ENCODE data around the gene LMF1. TPM values are rescaled to one million over a fixed set of nuclear protein-coding genes. Genes with fewer than 3 reads are reported as not detected.

The LMF1 gene
- total RNA-seq, 1 experiment from 2014 or later, result 13.5 TPM

DNA sequence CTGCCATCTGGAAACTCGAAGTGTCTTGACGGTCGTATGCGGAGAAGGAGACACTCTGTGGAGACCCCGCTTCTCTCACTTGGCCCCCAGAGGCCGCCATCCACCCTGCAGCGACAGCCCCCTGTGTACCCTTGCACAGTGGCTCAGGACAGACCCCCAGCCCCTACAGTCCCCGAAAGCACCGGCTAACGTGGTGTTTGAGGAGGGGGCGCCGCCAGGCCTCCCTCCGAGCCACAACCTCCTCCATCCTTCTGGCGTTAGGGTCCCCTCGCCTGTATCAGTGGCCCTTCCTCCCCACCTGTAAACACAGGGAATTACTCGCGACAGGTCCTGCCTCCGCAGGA, 73.6 kb downstream of the LMF1 start:
- Histone ChIP-seq H3F3A (ENCODE audit: low read length, unreplicated experiment) (no peaks in the 10 kb centered on the region), H3K27me3 (ENCODE audit: low read length) (no peaks in the 10 kb centered on the region), H3K4me1 (ENCODE audit: insufficient read depth, low read length) (no peaks in the 10 kb centered on the region), H3K9ac (ENCODE audit: low read length) (no peak overlapping the region), H2AFZ (ENCODE audit: low read length) (no peak overlapping the region), H4K20me1 (ENCODE audit: low read length) (no peaks in the 10 kb centered on the region), H3K36me3 (ENCODE audit: low read depth, low read length) (no peaks in the 10 kb centered on the region), H3K9me2 (replicated peaks; ENCODE audit: low read length) (no peaks in the 10 kb centered on the region), H3K9me3 (ENCODE audit: low read length) (no peaks in the 10 kb centered on the region), H3K79me2 (ENCODE audit: low read length) (no peaks in the 10 kb centered on the region), H3K4me3 (ENCODE audit: low read length) (no peak overlapping the region), H3K4me2 (ENCODE audit: low read length) (no peak overlapping the region), H3K27ac (ENCODE audit: low read length) (no peak overlapping the region)
- no TSS peak for BruUV-seq (replicated peaks)
- CTCF ChIA-PET, result no interaction called here
- ATAC-seq (no peak), DNase-seq (no peak)
- intact Hi-C loops (cut with micrococcal nuclease), result no loop called here
- TF ChIP-seq EZH2phosphoT487 (IDR thresholded peaks at IDR 0.05; ENCODE audit: borderline replicate concordance, low read length) (no peak), EZH2 (IDR thresholded peaks at IDR 0.05; ENCODE audit: low read length, unreplicated experiment) (no peak)
- TF ChIP-seq, protein P1, sequence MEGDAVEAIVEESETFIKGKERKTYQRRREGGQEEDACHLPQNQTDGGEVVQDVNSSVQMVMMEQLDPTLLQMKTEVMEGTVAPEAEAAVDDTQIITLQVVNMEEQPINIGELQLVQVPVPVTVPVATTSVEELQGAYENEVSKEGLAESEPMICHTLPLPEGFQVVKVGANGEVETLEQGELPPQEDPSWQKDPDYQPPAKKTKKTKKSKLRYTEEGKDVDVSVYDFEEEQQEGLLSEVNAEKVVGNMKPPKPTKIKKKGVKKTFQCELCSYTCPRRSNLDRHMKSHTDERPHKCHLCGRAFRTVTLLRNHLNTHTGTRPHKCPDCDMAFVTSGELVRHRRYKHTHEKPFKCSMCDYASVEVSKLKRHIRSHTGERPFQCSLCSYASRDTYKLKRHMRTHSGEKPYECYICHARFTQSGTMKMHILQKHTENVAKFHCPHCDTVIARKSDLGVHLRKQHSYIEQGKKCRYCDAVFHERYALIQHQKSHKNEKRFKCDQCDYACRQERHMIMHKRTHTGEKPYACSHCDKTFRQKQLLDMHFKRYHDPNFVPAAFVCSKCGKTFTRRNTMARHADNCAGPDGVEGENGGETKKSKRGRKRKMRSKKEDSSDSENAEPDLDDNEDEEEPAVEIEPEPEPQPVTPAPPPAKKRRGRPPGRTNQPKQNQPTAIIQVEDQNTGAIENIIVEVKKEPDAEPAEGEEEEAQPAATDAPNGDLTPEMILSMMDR (conservative IDR thresholded peaks at IDR 0.05; ENCODE audit: low read depth, low read length), result no peak
- POLR2A ChIA-PET (ENCODE audit: unreplicated experiment), result no interaction called here

DNA sequence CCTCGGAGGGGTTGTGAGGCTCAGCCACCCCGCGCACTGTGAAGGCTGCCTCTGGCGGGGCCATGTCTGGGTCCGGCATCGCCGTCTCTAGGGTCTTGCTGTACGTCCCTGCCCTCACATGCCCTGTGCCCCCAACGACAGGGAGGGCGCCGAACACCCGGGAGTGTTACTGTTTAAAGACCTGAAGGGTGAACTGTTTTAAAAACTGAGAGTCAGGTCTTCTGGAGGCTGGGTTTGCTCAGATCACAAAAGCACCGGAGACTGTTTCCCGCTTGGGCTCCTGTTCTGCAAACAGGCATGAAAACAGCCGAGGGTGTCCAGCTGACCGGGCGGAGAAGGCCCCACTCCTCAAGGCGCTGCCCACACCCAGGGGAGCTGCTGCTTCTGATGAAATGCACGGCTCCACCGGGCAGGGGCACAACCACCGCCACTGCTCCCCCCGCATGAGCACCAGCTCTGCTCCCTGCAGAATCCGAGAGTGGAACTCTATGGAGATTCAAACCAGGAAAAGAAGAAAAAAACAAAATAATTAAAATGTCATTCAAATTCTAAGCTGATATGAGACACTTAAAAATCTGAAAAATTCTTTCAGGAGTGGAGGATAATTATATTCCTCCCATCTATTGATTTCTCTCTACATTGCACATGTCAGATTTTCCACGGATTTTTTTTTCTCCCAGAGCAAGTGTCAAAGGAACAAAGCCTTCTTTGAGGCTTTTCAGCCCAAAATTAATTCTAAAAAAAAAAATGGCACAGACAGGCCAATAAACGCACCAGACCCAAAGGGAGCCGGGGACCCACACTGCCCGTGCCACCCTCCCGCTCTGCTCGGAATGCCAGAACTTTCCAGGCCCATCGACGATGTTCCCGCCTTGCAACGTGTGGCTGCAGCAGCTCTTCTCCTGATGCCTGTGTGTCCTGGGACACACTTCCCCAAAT, 74.3 kb downstream of the LMF1 start:
- Histone ChIP-seq H3K9ac (ENCODE audit: low read length) (no peak overlapping the region), H3K27ac (ENCODE audit: low read length) (no peak overlapping the region), H3K79me2 (ENCODE audit: low read length) (no peaks in the 10 kb centered on the region), H2AFZ (ENCODE audit: low read length) (no peak overlapping the region), H3K9me2 (replicated peaks; ENCODE audit: low read length) (no peaks in the 10 kb centered on the region), H3K9me3 (ENCODE audit: low read length) (no peaks in the 10 kb centered on the region), H3K36me3 (ENCODE audit: low read depth, low read length) (no peaks in the 10 kb centered on the region), H4K20me1 (ENCODE audit: low read length) (no peaks in the 10 kb centered on the region), H3K4me3 (ENCODE audit: low read length) (no peak overlapping the region), H3K4me1 (ENCODE audit: insufficient read depth, low read length) (no peaks in the 10 kb centered on the region), H3K4me2 (ENCODE audit: low read length) (no peak overlapping the region), H3F3A (ENCODE audit: low read length, unreplicated experiment) (no peaks in the 10 kb centered on the region), H3K27me3 (ENCODE audit: low read length) (no peaks in the 10 kb centered on the region)
- intact Hi-C loops (cut with micrococcal nuclease), result no loop called here
- ATAC-seq, result no peak
- no peak for DNase-seq
- BruUV-seq (replicated peaks), result no TSS peak
- ChIA-PET CTCF (no interaction called here), POLR2A (ENCODE audit: unreplicated experiment) (no interaction called here)
- no peak for TF ChIP-seq EZH2 (IDR thresholded peaks at IDR 0.05; ENCODE audit: low read length, unreplicated experiment)
- TF ChIP-seq, protein P1 (conservative IDR thresholded peaks at IDR 0.05; ENCODE audit: low read depth, low read length), result no peak
- TF ChIP-seq EZH2phosphoT487 (IDR thresholded peaks at IDR 0.05; ENCODE audit: borderline replicate concordance, low read length), result no peak

DNA sequence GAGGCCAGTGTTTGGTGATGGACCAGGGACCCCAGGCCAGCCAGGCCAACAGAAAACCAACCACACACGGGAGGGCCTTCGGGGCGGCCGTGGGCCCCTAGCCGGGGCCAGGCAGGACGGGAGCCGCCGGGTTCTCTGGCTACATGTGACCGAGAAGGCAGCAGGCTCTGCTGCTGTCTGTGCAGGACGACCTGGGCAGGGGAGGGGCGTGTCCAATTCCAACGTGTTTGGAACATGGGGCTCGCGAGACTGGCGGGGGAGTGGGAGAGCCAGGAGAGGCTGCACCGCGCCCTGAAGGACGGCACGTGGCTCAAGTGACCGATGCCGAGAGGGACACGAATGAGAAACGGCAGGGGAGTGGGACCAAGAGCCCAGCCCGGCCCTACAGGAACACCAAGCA, 75.4 kb downstream of the LMF1 start:
- Histone ChIP-seq H3K27me3 (ENCODE audit: low read length) (no peaks in the 10 kb centered on the region), H3F3A (ENCODE audit: low read length, unreplicated experiment) (no peaks in the 10 kb centered on the region), H3K9me3 (ENCODE audit: low read length) (no peaks in the 10 kb centered on the region), H3K9me2 (replicated peaks; ENCODE audit: low read length) (no peaks in the 10 kb centered on the region), H3K4me1 (ENCODE audit: insufficient read depth, low read length) (no peaks in the 10 kb centered on the region), H4K20me1 (ENCODE audit: low read length) (no peaks in the 10 kb centered on the region), H3K9ac (ENCODE audit: low read length) (no peak overlapping the region), H3K4me2 (ENCODE audit: low read length) (no peak overlapping the region), H3K27ac (ENCODE audit: low read length) (no peak overlapping the region), H3K36me3 (ENCODE audit: low read depth, low read length) (no peaks in the 10 kb centered on the region), H3K79me2 (ENCODE audit: low read length) (no peaks in the 10 kb centered on the region), H3K4me3 (ENCODE audit: low read length) (no peak overlapping the region), H2AFZ (ENCODE audit: low read length) (no peak overlapping the region)
- no peak for ATAC-seq
- POLR2A ChIA-PET (ENCODE audit: unreplicated experiment), result no interaction called here
- intact Hi-C loops (cut with micrococcal nuclease), result no loop called here
- TF ChIP-seq EZH2phosphoT487 (IDR thresholded peaks at IDR 0.05; ENCODE audit: borderline replicate concordance, low read length), result no peak
- TF ChIP-seq, protein P1 (conservative IDR thresholded peaks at IDR 0.05; ENCODE audit: low read depth, low read length), result no peak
- no peak for TF ChIP-seq EZH2 (IDR thresholded peaks at IDR 0.05; ENCODE audit: low read length, unreplicated experiment)
- no TSS peak for BruUV-seq (replicated peaks)
- CTCF ChIA-PET, result no interaction called here
- DNase-seq, result no peak
